ENCODE data around the gene OTOGL. TPM values are rescaled to one million over a fixed set of nuclear protein-coding genes. Genes with fewer than 3 reads are reported as not detected.
A peak's percentile ranks its signal among the peaks of the same experiment; 100 is the strongest.

Gene OTOGL, protein sequence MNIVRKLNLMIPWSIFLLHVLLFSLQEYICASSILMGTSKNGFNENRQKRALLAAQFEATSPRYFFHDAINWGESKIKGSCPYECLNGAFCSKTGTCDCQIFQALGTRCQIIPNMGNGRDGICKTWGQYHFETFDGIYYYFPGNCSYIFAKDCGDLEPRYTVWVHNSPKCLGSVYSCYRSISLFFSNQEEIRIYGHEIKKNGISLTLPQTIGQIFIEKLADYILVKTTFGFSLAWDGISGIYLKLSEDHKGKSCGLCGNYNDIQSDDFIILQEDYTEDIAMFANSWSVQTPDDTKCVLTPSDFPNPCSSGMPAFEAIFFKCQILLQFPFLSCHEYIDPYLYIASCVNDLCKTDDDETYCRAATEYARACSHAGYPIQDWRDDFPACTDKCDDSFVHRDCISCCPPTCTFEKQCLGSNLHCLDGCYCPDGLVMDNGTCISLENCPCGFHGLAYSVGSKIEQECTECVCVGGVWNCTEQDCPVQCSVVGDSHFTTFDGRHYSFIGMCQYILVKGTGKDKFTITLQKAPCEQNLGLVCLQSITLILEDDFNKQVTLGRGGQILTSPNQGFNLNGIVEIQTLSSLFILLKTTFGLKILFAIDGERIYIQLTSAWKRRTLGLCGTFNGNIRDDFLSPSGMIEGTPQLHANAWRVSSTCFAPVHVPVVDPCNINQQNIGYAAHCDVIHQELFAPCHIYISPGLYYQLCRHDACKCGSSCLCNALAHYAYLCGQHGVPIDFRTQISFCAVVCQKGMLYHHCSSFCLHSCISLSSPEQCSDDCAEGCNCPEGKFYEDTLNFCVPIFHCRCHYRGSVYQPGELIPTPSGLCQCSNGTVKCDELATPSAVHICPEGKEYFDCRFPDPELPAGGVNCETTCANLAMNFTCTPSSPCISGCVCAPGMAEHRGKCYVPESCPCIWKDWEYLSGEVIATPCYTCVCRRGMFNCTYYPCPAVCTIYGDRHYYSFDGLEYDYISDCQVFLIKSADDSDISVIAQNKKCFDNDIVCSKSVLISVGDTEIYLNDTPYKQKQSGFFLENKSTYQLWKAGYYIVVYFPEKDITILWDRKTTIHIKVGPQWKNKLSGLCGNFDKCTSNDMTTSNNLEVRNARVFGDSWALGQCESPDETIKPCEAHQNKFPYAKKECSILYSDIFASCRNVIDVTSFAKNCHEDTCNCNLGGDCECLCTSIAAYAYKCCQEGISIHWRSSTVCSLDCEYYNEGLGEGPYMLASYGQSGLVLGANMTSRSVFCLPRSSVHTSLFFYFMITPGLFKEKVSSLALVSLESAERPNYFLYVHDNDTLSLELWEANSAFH (N-terminal part only)
- total RNA-seq (under 1 TPM; 0.59 to 0.99 TPM), polyA plus RNA-seq (ENCODE audit: insufficient read length in 2 of 2) (under 1 TPM; 0.54 TPM)
- long read RNA-seq, donor 1: 0 reads
- long read RNA-seq, donor 2: 0 reads
- long read RNA-seq, donor 3: 0 reads
- long read RNA-seq, donor 4: 0 reads

DNA sequence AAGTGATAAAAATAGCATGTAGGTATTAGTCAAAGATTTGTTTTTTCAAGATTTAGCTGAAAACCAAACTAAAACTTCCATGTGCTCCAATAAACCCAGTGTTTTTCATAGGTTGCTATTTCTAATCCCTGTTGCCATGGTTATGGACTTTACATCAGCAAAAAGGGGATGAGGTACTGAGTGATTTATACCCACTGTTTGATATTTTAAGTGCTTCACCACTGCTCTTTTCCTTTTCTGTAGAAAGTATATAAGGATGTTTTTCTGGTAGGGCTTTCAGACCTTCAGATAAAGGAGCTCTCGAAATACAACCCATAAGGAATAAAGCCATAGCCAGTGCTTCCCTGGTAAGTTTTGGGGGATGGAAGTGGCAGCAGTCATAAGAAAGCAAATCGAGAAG lies at the start of gene OTOGL:
OTOGL (plus strand) TSS at position 279 of the 400 bp plus-strand sequence. CDS start 109,895 bp downstream, outside the sequence.
- no peak within 1 kb of the TSS for H3K27ac ChIP-seq (ENCODE audit: low read depth, low read length)
- no CpG with 5 or more reads among the region's 2 CpGs for WGBS (ENCODE audit: insufficient coverage)

DNA sequence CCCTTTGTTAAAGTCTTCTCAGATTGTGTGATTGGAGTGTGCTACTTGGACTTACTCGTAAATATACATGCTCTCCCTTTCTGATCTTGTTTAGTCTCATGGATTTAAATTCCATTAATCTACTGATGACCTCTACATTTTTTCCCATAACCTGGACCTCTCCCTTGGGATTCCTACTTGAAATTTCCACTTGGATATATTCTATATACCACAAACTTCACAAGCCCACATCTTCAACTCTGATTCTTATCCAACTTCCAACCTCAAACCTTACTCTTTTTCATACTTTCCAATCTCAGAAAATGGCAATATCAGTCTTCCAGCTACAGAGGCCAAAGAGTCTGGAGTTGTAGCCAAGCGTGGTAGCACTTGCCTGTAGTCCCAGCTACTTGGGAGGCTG lies 49.1 kb upstream of the OTOGL start:
- no peaks in the 10 kb centered on the region for H3K4me1 ChIP-seq (ENCODE audit: control insufficient read depth, insufficient read depth, low read length)
- 80% methylated on average over 1 of the region's 2 CpGs for WGBS (ENCODE audit: insufficient coverage)
- H3K36me3 ChIP-seq (ENCODE audit: control insufficient read depth, insufficient read depth, low read length): no peaks in the 10 kb centered on the region

More for the DNA sequence above, at the start of gene OTOGL:
- H3K36me3 ChIP-seq (ENCODE audit: control insufficient read depth, insufficient read depth, low read length): no peaks in the 10 kb centered on the region
- no peaks in the 10 kb centered on the region for H3K9me3 ChIP-seq (ENCODE audit: control insufficient read depth, insufficient read depth, low read length)
- no peak within 1 kb of the TSS for H3K4me3 ChIP-seq (ENCODE audit: low read depth, low read length)
- no peaks in the 10 kb centered on the region for H3K27me3 ChIP-seq (ENCODE audit: control insufficient read depth, insufficient read depth, low read length)
- H3K4me1 ChIP-seq (ENCODE audit: control insufficient read depth, insufficient read depth, low read length): no peaks in the 10 kb centered on the region
- DNase-seq (ENCODE audit: low read depth in 4 of 6, low spot score in 6 of 6): peak in 2 of 6 donors; percentile 12 to 31

DNA sequence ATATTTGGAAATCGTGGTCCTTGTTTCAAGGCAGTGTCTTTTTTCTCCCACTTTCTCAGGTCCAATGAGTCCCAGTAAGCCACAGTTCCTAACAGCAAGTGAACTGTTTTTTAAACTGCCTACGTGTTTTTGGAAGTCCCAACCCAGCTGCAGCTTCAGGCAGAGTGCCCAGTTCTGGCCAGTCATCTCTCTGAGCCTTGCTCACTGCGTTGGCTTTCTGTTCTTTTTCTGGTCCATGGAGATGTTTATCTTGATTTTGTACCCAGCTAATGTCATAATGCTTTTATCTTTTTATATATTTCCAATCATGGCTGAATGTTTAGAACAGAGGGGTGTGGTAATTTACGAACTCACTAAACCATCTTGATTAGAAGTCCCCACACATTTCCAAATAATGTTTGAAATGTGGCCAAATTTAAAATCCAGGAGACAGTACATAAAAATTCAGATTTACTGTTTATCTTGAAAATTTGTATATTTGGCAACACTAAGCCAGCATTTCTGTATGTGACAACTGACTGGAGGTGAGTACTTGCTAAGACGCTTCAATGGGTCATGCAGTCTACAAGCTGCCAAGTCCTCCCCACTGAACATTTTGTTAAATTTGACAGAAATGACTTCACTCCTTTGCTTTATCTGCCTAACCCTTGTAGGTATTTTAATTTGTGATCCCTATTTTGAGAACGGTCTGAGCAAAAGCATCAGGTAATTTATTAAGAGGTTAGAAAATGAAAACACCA lies 46.1 kb upstream of the OTOGL start:
- Histone ChIP-seq H3K36me3 (ENCODE audit: control insufficient read depth, insufficient read depth, low read length) (no peaks in the 10 kb centered on the region), H3K4me3 (ENCODE audit: low read depth, low read length) (no peak overlapping the region), H3K4me1 (ENCODE audit: control insufficient read depth, insufficient read depth, low read length) (no peaks in the 10 kb centered on the region), H3K27ac (ENCODE audit: low read depth, low read length) (no peak overlapping the region), H3K9me3 (ENCODE audit: control insufficient read depth, insufficient read depth, low read length) (no peaks in the 10 kb centered on the region), H3K27me3 (ENCODE audit: control insufficient read depth, insufficient read depth, low read length) (no peaks in the 10 kb centered on the region)
- WGBS (ENCODE audit: insufficient coverage): 53% methylated on average over 3 of the region's 6 CpGs
- DNase-seq (ENCODE audit: low read depth in 4 of 6, low spot score in 6 of 6): peak in 2 of 6 donors; percentile 43 to 65

More for the DNA sequence above, 49.1 kb upstream of the OTOGL start:
- DNase-seq (ENCODE audit: low read depth in 4 of 6, low spot score in 6 of 6): no peak
- Histone ChIP-seq H3K27me3 (ENCODE audit: control insufficient read depth, insufficient read depth, low read length) (no peaks in the 10 kb centered on the region), H3K27ac (ENCODE audit: low read depth, low read length) (no peak overlapping the region), H3K4me3 (ENCODE audit: low read depth, low read length) (no peak overlapping the region), H3K9me3 (ENCODE audit: control insufficient read depth, insufficient read depth, low read length) (no peaks in the 10 kb centered on the region)

DNA sequence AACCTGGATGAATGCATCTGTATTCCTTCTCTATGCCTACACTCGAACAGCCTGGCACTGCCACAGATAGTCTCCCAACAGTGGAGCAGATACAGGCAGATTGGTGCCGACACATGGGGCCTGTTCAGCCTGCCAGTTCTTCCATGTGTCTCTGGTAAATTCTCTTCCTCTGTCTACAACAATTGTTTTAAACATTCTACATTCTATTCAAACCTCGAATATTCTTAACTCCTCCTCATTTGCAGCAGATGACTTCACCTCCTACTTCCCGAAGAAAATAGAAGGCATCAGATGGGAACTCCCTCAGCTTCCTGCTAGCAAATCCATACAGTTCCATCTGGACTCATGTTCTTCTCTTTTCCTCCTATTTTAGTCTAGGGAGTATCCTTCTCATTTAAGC lies 43.1 kb upstream of the OTOGL start:
- no peaks in the 10 kb centered on the region for H3K4me1 ChIP-seq (ENCODE audit: control insufficient read depth, insufficient read depth, low read length)
- H3K9me3 ChIP-seq (ENCODE audit: control insufficient read depth, insufficient read depth, low read length): no peaks in the 10 kb centered on the region
- H3K36me3 ChIP-seq (ENCODE audit: control insufficient read depth, insufficient read depth, low read length): no peaks in the 10 kb centered on the region
- no peak overlapping the region for H3K4me3 ChIP-seq (ENCODE audit: low read depth, low read length)
- WGBS (ENCODE audit: insufficient coverage): 85% methylated on average over 4 of the region's 4 CpGs
- no peak for DNase-seq (ENCODE audit: low read depth in 4 of 6, low spot score in 6 of 6)
- H3K27me3 ChIP-seq (ENCODE audit: control insufficient read depth, insufficient read depth, low read length): no peaks in the 10 kb centered on the region
- H3K27ac ChIP-seq (ENCODE audit: low read depth, low read length): no peak overlapping the region

DNA sequence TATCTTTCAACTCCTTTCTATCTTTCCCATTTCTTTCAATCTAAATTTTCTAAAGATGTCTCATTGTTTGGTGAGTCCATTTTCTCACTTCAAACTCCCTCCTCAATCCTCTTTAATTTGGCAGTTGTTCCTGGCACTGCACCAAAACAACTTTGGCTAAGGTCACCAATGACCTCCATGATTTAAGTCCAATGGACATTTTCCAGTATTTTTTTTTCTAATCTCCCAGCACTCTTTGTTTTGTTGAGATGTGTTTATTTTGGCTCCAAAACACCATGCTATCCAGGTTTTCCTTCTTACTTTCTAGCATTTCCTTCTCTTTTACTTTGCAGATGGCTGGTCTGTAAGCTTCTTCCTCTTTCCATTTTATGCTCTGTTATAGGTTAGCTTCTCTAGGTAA lies 42.5 kb upstream of the OTOGL start:
- DNase-seq (ENCODE audit: low read depth in 4 of 6, low spot score in 6 of 6): peak in 2 of 6 donors; percentile 39 to 65
- Histone ChIP-seq H3K36me3 (ENCODE audit: control insufficient read depth, insufficient read depth, low read length) (no peaks in the 10 kb centered on the region), H3K27ac (ENCODE audit: low read depth, low read length) (no peak overlapping the region), H3K4me3 (ENCODE audit: low read depth, low read length) (no peak overlapping the region), H3K4me1 (ENCODE audit: control insufficient read depth, insufficient read depth, low read length) (no peaks in the 10 kb centered on the region), H3K27me3 (ENCODE audit: control insufficient read depth, insufficient read depth, low read length) (no peaks in the 10 kb centered on the region), H3K9me3 (ENCODE audit: control insufficient read depth, insufficient read depth, low read length) (no peaks in the 10 kb centered on the region)

DNA sequence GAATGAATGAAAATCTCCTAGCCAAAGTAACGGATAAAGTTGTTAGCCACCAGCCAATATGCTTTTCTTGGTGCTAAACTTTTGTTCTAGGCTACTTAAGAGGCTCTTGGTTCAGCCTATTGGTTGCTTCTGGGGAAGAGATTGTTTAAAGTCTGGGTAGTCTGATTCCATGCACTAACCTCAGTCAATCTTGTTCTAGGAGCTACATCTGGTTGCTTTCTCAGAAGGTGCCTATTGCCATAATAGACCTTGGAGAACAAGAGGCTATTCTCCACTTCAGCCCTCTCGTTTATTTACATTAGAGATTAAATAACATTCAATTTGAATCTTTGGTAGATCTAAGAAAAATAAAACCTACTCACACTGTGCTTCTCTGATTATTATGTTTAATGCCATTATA lies 40.8 kb upstream of the OTOGL start:
- Histone ChIP-seq H3K9me3 (ENCODE audit: control insufficient read depth, insufficient read depth, low read length) (no peaks in the 10 kb centered on the region), H3K27ac (ENCODE audit: low read depth, low read length) (no peak overlapping the region), H3K4me1 (ENCODE audit: control insufficient read depth, insufficient read depth, low read length) (no peaks in the 10 kb centered on the region), H3K4me3 (ENCODE audit: low read depth, low read length) (no peak overlapping the region), H3K27me3 (ENCODE audit: control insufficient read depth, insufficient read depth, low read length) (no peaks in the 10 kb centered on the region), H3K36me3 (ENCODE audit: control insufficient read depth, insufficient read depth, low read length) (no peaks in the 10 kb centered on the region)
- DNase-seq (ENCODE audit: low read depth in 4 of 6, low spot score in 6 of 6): no peak
- WGBS (ENCODE audit: insufficient coverage): 100% methylated on average over 1 of the region's 2 CpGs

DNA sequence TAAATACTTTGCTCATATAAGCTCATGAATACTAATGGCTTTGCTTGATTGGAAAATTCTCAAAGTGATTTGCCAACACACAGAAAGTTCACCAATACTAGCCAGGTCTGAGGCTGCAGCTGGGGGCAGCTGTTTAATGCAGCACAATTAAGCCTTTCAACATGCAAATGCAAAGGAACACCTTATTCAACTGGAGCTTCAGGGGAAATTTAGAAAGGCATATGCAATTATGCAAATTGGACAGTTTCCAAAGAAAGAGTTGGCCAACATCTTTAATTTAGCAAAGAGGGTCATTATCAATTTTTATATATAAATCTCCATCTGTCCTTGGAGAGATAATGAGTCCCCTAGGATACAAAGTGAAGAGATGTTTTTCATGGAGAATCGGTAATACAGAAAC lies 40.2 kb upstream of the OTOGL start:
- no CpG with 5 or more reads among the region's 1 CpG for WGBS (ENCODE audit: insufficient coverage)
- peak in 2 of 6 donors; percentile 71 to 90 for DNase-seq (ENCODE audit: low read depth in 4 of 6, low spot score in 6 of 6)
- no peaks in the 10 kb centered on the region for H3K27me3 ChIP-seq (ENCODE audit: control insufficient read depth, insufficient read depth, low read length)
- no peak overlapping the region for H3K4me3 ChIP-seq (ENCODE audit: low read depth, low read length)
- no peaks in the 10 kb centered on the region for H3K9me3 ChIP-seq (ENCODE audit: control insufficient read depth, insufficient read depth, low read length)
- H3K36me3 ChIP-seq (ENCODE audit: control insufficient read depth, insufficient read depth, low read length): no peaks in the 10 kb centered on the region
- no peak overlapping the region for H3K27ac ChIP-seq (ENCODE audit: low read depth, low read length)
- H3K4me1 ChIP-seq (ENCODE audit: control insufficient read depth, insufficient read depth, low read length): no peaks in the 10 kb centered on the region

DNA sequence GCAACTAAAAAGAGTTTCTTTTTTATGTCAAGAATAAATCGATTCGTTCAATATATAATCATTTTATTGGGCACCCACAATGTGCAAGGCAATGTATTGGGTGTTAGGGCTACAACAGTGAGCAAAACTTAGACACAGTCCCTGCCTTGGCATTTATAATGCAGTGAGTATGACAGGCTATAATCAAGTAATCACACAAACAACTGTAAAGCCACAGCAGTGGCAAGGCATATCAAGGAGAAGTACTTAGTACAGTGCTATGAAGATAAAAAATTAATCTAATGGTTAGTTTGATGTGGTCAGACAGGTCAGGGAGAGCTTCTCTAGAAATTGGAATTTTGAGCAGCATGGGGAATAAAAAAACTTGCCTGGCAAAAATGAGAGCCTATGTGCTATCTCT lies 39.5 kb upstream of the OTOGL start:
- WGBS (ENCODE audit: insufficient coverage): no CpG with 5 or more reads among the region's 2 CpGs
- Histone ChIP-seq H3K27me3 (ENCODE audit: control insufficient read depth, insufficient read depth, low read length) (no peaks in the 10 kb centered on the region), H3K9me3 (ENCODE audit: control insufficient read depth, insufficient read depth, low read length) (no peaks in the 10 kb centered on the region), H3K4me1 (ENCODE audit: control insufficient read depth, insufficient read depth, low read length) (no peaks in the 10 kb centered on the region), H3K36me3 (ENCODE audit: control insufficient read depth, insufficient read depth, low read length) (no peaks in the 10 kb centered on the region), H3K4me3 (ENCODE audit: low read depth, low read length) (no peak overlapping the region), H3K27ac (ENCODE audit: low read depth, low read length) (no peak overlapping the region)
- peak in 1 of 6 donors; percentile 11 for DNase-seq (ENCODE audit: low read depth in 4 of 6, low spot score in 6 of 6)
